GM19463 (cell line): ENCODE measurements around the gene DGKH.
"Not testable (repeated sequence)": the region's sequence is repeated elsewhere in the genome, so short reads cannot be mapped to it uniquely, and the experiment has no call there.

Source experiments
- ATAC-seq: cut with Tn5 transposase; IDR thresholded peaks from one replicate; pipeline ENCODE4 v1.9.1; 2021; ENCODE audit warnings: mild to moderate bottlenecking, moderate library complexity; ENCODE audit not compliant: unreplicated experiment

DGKH gene

DNA sequence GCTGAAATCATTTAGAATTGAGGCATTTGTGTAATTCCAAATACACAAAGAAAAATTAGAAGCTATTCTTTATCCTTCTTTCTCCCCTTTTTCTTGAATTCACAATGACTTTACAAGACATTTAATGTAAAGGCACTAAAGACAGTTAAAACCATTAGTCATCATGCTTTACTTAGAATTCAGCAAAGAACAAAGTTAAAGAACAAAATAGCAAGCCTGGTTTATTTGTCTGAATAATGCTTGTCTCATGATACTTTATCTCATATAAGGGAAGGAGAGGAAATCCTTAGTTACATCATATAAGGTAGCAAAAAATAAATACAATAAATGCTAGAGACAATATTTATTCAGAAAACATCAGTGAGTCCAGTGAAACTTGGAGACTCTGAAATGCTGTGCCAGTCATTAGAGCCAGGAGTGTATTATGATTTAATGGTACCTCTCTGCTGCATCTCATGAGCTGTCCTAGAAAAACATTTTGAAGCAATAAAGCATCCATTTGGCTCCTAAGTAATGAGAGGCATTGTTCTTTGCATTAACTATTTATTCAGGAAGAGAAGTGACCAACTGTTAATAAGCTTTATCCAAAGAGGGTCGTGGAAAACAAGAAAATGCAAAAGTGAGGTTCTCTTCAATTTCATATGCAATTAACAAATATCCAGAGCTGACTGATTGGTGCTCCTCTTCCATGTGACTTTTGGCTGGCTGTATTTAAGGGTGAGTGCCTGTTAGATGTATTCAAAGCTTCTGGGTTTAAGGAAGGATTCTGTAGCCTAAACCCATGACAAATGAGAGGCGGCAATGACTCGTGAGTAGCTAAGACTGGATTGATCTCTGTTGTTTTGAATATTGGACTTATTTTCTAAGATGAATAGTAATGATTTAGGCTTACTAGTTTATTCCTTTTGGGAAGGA, 105.0 kb downstream of the DGKH start:
- ATAC-seq, result no peak

DNA sequence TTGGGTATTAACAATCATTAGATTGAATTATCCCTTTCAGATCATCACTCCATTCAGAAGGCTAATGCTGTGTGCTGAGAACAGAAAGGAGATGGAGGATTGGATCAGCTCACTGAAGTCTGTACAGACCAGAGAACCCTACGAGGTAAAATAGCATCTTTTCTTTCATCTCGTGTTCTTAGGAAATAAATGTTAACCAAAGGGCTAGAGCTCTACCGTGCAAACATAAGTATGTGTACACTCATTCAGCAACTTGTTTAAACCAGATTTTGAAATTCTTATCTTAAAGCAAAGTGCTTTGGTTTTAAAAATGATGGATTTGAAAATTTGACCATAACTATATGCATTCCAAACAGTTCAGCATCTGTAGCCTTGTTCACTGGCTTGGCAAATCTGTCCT, 106.8 kb downstream of the DGKH start:
- no peak for ATAC-seq

DNA sequence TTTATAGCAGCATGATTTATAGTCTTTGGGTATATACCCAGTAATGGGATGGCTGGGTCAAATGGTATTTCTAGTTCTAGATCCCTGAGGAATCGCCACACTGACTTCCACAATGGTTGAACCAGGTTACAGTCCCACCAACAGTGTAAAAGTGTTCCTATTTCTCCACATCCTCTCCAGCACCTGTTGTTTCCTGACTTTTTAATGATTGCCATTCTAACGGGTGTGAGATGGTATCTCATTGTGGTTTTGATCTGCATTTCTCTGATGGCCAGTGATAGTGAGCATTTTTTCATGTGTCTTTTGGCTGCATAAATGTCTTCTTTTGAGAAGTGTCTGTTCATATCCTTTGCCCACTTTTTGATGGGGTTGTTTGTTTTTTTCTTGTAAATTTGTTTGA, 114.9 kb downstream of the DGKH start:
- not testable (repeated sequence) for ATAC-seq

DNA sequence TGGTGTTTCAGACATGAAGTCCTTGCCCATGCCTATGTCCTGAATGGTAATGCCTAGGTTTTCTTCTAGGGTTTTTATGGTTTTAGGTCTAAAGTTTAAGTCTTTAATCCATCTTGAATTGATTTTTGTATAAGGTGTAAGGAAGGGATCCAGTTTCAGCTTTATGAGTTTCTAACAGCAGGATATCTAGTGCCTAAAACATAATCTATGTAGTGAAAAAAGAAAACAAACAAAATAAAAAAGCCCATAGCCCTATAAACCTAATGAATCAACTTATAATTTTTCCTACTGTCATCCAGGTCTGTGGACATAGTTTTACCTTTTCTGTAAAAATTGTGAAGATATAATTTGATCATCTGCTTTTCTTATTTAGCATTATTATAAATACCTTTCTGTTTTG, 115.5 kb downstream of the DGKH start:
- not testable (repeated sequence) for ATAC-seq

DNA sequence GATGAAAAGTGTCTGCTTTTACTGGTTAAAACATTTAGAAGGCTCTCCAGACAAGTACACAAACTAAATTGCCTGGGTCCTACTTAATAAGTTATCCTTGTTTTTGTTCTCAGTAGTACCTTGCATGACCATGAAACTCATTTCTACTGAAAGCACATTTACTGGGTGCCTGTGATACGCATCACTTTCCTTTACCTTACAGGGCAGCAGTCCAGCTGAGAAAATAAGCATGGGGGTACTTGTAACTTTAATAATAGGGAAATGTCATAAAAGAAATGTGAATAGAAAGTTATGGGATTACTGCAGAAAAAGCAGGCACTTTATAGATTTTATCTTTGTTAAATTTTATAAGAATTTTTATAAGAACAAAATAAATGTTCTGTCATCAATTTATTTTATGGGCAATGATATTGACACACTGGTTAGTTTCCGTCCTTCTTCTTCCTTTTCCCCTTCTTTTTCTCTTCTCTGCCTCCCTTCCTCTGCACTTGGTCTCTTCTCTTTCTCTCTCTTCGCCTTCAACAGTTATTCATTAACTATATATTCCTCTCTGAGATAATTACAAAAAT, 116.2 kb downstream of the DGKH start:
- ATAC-seq, result no peak

DNA sequence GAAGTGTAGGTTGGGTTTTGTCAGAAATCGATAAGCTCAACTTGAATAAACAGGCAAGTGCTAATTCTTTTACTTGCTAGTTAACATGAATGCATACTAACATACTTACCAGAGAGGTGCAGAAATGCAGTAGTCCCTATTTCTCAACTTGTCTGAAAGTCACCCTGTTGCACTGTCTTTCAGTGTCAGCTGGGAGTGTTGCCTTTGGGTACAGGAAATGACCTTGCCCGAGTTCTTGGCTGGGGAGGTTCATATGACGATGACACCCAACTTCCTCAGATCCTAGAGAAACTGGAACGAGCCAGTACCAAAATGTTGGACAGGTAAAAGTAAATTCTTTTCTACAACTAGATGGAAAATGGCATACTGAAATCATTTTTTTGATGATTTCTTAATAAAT, 120.0 kb downstream of the DGKH start:
- no peak for ATAC-seq

DNA sequence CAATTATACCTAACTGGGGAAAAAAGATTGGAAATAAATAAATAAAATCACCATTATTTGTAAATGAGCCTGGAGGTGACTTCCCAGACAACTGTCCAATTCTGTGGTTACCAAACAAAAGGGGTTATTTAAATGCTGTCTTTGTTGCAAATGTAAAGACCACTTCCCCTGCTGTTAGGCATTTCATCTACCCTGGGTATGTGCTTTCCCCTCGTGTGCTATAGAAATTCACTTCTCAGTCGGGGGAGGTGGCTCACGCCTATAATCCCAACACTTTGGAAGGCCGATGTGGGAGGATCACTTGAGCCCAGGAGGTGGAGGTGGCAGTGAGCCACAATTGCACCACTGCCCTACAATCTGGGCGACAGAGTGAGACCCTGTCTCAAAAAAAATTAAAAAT, 121.6 kb downstream of the DGKH start:
- no peak for ATAC-seq

DNA sequence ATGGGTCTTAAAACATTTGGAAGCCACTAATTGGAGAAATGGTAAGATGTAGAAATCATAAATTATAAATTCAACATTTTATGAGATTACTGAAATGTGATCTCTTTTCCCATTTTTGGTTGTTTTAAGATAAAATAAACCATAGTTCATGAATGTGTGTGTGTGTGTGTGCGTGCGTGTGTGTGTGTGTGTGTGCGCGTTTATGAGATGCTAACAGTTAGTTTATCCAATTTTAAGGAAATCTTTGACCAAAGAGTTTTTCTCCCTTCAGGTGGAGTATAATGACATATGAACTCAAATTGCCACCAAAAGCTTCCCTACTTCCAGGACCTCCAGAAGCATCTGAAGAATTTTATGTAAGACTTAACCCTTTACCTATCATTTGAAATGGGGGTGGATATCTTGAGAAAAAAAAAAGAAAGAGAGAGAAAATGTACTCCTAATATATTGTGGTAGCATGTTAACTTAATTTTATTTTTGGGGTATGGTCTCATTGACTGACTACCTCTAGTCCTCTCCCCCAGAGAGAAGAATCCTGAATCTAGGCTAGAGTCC, 125.4 kb downstream of the DGKH start:
- no peak for ATAC-seq

DNA sequence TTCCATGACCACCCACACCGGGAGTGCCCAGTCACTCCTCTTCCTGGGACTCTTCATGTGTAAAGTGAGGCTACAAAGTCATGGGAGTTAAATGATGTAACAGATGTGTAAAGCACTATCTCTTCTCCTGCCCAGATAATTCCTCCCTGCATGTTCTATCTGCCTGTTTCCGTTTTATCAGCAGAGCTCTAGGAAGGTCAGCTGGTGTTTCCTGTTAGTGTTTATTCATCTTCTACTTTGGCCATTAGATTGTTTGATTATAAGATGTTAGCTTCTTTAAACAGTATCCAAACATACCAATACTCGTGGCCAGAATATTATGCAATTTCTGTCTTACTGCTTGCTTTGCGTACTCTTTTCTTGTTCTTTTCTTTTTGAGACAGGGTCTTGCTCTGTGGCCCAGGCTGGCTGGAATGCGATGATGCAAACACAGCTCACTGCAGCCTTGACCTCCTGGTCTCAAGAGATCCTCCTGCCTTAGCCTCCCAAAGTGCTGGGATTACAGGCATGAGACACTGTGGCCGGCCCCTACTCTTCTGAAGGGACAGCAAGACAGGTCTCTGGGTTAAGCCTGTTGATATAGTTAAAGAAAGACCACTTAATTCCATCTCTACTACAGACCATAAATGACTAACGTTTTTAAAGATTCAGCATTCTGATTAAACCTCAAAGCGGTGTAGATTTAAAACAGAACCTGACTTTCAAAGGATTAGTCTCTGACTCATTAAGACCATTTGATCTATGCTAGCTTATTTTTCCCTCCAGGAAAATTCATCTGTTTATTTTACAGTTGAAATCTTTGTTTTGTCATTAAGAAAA, 126.1 kb downstream of the DGKH start:
- ATAC-seq, result no peak

DNA sequence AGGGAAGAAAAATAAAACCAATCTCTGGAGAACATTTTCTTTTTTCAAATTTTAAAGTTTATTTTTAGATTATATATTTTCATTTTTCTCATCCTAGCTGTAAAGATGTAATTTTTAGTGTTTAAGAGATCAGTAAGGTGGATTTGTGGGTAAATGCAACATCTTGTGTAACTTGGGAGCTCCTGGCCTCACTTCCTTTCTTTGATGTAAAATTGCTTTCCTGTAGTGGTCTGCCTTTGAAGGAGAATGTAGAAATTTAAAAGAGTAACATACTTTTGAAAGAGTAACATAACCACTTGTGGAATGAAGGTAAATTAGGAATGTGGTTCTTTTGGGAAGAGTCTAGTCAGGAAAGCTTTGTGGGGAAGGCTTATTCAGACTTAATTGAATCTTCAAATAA, 127.8 kb downstream of the DGKH start:
- no peak for ATAC-seq

DNA sequence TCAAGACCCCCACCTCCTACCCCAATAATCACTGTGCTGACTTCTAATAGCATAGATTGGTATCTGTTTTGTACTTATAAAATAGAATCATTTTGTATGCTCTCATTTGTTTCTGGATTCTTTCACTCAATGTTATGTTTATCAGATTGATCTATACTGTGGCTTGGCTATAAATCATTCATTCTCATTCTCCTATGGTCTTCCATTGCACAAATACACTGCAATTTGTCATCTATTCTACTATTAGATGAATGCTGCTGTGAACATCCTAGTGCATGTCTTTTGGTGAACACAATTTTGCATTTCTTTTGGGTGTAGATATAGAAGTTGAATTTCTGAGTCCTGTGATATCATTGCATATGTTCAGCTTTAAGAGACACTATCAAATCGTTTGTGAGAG, 128.7 kb downstream of the DGKH start:
- no peak for ATAC-seq

DNA sequence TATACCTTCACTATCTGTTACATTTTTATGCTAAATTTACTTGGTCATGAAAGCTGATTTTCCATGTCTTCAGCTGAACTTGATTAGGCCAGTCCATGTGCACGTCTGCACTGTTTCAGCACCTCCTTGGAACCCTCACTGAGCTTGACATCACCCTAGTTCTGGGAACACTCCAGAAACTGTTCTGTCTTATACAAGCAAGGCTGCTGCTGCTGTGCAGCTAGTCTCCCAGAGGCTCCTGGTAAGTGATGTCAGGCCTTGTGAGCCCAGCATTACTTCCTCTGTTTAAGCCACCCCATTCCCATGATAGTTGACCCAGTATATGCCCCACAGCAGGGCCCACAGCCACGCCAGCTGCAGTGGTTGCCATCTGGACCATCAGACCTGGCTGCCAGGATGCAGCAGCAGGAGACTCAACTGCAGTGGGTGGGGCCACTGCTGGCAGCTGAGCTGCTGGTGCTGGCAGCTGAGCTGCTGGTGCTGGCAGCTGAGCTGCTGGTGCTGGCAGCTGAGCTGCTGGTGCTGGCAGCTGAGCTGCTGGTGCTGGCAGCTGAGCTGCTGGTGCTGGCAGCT, 133.0 kb downstream of the DGKH start:
- no peak for ATAC-seq

DNA sequence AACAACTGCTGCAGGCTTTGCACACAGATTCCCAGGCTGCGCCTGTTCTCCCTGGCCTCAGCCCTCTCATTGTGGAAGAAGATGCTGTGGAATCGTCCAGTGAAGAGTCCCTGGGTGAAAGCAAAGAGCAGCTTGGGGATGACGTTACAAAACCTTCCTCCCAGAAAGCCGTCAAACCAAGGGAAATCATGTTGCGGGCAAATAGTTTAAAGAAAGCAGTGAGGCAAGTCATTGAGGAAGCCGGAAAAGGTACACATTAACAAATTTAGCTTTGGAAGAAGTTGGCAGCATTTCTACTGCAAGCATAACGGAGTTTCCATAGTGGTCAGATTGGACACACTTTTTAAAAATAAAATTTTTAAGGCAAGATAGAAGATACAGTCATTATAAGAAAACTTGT, 140.6 kb downstream of the DGKH start:
- no peak for ATAC-seq

DNA sequence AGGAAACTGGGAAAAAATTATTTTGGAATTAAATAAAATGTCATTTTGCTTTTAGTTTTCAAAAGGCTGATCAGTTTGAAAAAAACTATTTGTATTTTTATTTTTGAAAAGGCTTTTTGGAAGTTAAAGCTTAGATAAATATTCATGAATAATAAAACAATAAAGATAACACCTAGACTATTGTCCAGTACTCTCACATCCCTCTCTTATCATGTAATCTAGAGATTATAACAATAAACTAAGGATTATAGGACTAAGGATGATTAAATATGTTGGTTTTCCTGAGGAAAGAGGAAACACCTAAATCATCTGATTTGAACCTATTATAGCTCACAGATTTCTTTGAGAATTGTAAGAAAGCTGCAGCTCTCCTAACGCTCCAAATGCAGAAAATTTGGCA, 142.1 kb downstream of the DGKH start:
- no peak for ATAC-seq

DNA sequence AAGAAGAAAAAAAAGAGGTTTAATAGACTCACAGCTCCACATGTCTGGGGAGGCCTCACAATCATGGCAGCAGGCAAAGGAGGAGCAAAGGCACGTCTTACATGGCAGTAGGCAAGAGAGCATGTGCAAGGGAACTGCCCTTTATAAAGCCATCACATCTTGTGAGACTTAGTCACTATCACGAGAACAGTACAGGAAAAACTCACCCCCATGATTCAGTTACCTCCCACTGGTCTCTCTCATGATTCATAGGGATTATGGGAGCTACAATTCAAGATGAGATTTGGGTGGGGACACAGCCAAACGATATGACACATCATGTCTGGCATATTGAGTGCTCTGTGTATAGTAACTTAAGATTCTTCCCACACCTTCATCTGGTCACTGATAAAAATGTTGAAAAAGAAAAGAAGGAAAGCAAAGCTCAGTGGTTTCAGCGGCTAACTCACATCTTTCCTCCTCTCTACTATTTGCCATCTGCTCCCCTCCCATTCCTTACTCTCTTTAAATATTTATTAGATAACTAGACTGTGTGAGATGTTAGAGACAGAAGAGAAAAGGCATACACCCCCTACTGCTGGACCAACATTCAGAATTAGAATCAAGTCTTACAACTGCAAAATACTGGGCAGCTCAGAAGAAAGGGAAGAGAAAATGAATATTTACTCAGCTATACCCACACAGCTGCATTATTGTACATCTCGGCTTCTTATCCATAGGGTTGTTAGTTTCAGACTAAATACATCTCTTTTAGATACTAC, 163.4 kb downstream of the DGKH start:
- no peak for ATAC-seq

DNA sequence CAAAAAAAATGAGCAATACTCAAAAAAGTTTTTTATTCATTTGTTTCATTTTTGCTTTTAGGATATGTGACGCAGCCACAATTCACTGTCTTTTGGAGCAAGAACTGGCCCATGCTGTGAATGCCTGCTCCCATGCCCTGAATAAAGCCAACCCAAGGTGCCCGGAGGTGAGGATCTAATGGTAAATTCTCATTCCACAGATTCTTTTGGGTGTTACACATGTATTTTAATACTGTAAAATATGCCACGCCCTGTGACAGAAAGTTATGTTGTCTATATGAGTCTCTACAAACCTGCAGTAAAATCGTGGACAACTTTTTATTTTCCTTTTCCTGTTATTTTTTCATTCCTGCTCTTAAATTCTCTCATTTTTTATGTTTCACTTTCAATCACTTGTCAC, 166.0 kb downstream of the DGKH start:
- ATAC-seq, result no peak

DNA sequence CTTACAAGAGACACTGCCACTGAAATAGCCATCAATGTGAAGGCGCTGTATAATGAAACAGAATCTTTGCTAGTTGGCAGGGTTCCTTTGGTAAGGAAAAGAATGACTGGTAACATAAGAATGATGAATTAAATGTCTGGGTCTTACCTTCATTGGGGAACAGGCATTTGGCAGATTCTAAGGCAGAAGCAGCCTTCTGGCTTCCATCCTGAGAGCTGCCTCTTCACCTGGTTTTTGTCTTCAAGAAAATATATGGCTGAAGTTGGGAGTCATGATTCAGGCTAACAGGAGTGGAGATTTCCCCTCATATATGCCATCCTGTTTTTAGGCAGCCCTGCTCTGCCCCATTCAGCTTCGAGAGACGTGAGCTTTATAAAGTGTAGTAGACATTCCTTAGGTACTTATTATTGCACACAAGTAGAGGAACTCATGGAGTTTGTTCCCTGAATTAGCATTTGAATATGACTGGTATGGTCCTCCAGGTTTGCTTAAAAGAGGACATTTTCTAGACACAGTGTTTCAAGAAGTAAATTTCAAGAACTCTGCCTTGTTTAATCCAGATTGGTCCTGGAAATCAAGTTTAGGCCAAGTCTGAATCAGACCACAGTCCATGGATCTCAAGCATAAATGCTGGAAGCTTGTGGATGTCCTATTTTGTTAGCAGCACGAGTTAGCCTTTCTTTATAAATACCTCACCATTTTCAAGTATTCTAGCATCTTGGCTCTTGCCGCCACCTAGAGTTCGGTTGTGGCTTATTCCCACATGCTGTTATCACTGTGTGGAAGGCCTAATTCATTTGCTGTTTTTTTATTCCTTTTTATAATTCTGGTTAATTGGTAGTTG, 167.4 kb downstream of the DGKH start:
- no peak for ATAC-seq

DNA sequence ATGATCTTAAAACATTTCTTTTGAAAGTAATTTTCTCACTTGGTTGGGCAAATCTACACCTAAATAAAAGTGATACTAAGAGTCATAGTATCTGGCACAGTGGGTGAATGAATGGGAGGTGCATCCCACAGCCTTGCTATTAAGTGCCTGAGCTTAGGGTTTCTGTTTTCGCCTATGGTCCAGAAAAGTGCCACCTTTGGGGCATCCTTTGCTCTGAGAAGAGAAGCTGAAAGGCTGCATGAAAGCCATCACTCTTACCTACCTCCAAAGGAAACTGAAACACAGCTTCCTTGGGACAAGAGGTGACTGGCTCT, 167.9 kb downstream of the DGKH start:
- no peak for ATAC-seq

DNA sequence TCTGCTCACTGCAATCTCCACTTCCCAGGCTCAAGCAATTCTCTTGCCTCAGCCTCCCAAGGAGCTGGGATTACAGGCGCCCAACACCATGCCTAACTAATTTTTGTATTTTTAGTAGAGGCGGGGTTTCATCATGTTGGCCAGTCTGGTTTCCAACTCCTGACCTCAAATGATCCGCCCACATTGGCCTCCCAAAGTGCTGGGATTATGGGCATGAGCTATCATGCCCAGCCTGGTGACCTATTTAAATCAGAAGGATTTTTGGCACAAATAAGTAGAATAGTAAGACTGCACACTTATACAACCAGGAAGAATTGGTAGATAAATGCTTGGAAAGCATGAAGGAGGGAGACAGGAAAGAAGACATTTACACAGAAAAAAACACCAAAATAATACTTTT, 170.1 kb downstream of the DGKH start:
- no peak for ATAC-seq

DNA sequence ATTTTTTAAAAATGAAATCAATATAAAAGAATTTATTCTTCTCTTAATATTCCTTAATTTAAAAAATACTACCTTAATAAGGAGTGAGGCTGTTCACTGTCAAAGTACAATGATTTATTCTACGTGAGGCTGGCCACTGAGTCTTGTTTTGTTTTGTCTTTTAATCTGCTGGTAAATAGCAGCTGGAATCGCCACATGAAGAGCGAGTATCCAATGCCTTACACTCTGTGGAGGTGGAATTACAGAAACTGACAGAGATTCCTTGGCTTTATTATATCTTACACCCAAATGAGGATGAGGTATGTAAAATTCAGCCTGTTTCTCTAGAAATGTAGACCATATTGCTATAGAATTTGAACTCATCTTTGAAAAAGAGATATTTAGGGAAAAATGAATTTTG, 170.6 kb downstream of the DGKH start:
- ATAC-seq, result no peak
